ENCODE data around the gene BACH1. TPM values are rescaled to one million over a fixed set of nuclear protein-coding genes. Genes with fewer than 3 reads are reported as not detected.

The BACH1 gene
- total and polyA plus RNA-seq, 7 donors, result 9.8 to 115 (median 48.3) TPM

DNA sequence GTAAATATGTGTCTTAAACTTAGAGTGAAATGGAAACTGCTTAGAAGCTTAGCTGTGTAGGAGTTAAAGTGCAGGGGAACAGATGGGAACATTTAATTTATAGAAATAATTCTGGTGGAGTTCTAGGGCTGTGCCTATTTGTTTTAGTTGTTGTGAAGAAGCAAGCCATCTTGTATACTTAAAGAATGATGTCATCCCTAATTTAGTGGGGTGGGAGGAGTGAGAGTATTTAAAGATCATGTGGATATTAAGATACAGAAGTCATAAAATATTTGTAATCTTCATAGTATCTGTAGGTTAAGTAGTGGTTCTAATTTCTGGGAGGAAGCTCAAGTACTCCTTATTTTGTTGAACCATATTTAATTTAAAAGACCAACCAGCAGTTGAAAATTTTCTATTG, 41.5 kb downstream of the BACH1 start:
- Histone ChIP-seq H3K27ac (peak overlapping the region; percentile 75), H3K4me3 (peak overlapping the region; percentile 17), H3K9me3 (no peaks in the 10 kb centered on the region), H3K27me3 (ENCODE audit: insufficient read depth in 3 of 3, low read length in 2 of 3) (no peaks in the 10 kb centered on the region), H3K36me3 (ENCODE audit: insufficient read depth in 1 of 2, low read depth in 1 of 2) (peaks cover 0 to 15% of the 10 kb centered on the region in 2 donors), H3K4me1 (peaks cover 66% of the 10 kb centered on the region)
- TF ChIP-seq, protein P1, sequence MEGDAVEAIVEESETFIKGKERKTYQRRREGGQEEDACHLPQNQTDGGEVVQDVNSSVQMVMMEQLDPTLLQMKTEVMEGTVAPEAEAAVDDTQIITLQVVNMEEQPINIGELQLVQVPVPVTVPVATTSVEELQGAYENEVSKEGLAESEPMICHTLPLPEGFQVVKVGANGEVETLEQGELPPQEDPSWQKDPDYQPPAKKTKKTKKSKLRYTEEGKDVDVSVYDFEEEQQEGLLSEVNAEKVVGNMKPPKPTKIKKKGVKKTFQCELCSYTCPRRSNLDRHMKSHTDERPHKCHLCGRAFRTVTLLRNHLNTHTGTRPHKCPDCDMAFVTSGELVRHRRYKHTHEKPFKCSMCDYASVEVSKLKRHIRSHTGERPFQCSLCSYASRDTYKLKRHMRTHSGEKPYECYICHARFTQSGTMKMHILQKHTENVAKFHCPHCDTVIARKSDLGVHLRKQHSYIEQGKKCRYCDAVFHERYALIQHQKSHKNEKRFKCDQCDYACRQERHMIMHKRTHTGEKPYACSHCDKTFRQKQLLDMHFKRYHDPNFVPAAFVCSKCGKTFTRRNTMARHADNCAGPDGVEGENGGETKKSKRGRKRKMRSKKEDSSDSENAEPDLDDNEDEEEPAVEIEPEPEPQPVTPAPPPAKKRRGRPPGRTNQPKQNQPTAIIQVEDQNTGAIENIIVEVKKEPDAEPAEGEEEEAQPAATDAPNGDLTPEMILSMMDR (IDR thresholded peaks at IDR 0.05), result no peak
- DNase-seq (no peak), ATAC-seq (no peak)
- intact Hi-C loops (cut with DNase I), result no loop called here

DNA sequence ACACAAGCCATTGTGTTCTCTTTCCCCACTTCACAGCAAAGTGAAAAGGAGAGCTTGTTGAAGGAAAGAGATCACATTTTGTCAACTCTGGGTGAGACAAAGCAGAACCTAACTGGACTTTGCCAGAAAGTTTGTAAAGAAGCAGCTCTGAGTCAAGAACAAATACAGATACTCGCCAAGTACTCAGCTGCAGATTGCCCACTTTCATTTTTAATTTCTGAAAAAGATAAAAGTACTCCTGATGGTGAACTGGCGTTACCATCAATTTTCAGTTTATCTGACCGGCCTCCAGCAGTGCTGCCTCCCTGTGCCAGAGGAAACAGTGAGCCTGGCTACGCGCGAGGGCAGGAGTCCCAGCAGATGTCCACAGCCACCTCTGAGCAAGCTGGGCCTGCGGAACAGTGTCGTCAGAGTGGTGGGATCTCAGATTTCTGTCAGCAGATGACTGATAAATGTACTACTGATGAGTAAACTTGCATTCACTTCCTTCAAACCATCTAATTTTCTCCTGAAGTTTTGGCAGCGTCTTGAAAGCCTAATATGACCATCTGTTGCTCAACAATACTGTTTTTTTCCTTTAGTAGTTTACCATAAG, 43.7 kb downstream of the BACH1 start:
- TF ChIP-seq, protein P1 (IDR thresholded peaks at IDR 0.05), result no peak
- peaks cover 55% of the 10 kb centered on the region for H3K4me1 ChIP-seq
- H3K27me3 ChIP-seq (ENCODE audit: insufficient read depth in 3 of 3, low read length in 2 of 3), result no peaks in the 10 kb centered on the region
- ATAC-seq (peak; percentile 96 to 97 (median 97)), DNase-seq (peak; percentile 84 to 94)
- 6 to 21% (median 16%) methylated on average over 9 of the region's 9 CpGs for WGBS, 3 donors
- H3K36me3 ChIP-seq (ENCODE audit: insufficient read depth in 1 of 2, low read depth in 1 of 2), result peaks cover 0 to 15% of the 10 kb centered on the region in 2 donors
- intact Hi-C loops (cut with DNase I), result no loop called here
- peak overlapping the region; percentile 75 for H3K27ac ChIP-seq
- no peaks in the 10 kb centered on the region for H3K9me3 ChIP-seq
- peak overlapping the region; percentile 13 for H3K4me3 ChIP-seq

DNA sequence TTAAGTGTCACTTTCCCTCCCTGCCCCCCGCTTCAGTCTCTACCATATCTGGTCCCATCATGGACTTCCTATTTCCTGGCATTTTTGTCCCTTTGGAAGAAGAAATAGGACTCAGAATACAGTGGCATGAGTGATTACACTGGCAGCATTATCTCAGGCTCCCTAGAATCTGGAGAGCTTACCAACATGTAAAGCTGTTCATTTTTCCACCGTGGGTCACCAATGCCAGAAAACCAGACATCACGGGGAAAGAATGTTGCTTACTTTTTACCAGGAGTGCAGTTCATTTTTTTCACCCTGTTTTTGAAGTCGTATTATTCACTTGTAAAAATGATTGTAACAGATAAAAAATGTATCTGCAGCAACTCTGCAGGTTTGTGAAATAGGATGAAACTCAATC, 44.8 kb downstream of the BACH1 start:
- H3K4me1 ChIP-seq, result peaks cover 62% of the 10 kb centered on the region
- no peak overlapping the region for H3K4me3 ChIP-seq
- ATAC-seq (peak in 1 of 4 donors; percentile 4), DNase-seq (no peak)
- H3K9me3 ChIP-seq, result no peaks in the 10 kb centered on the region
- no peaks in the 10 kb centered on the region for H3K27me3 ChIP-seq (ENCODE audit: insufficient read depth in 3 of 3, low read length in 2 of 3)
- peaks cover 0 to 15% of the 10 kb centered on the region in 2 donors for H3K36me3 ChIP-seq (ENCODE audit: insufficient read depth in 1 of 2, low read depth in 1 of 2)
- peak overlapping the region; percentile 75 for H3K27ac ChIP-seq
- TF ChIP-seq, protein P1 (IDR thresholded peaks at IDR 0.05), result no peak
- intact Hi-C loops (cut with DNase I), result no loop called here
- WGBS, 3 donors, result 59 to 73% (median 61%) methylated on average over 4 of the region's 4 CpGs

DNA sequence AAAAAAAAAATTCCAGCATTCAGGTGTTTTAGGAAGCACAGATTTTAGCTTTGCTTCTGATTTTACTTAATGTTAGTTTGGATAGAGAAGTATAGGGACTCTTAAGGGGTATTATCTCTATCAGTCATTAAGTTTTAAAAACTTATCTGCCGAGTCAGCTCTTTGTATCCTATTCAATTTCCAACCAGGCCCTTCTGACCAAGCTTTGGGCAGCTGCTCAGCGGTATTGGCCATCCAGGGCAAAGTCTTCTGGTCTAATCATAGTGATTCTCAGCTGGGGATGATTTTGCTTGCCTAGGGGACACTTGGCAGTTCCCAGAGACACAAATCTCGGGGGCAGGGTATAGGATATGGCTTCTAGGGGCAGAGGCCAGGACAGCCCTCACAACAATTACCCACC, 47.6 kb downstream of the BACH1 start:
- intact Hi-C loops (cut with DNase I), result loop anchor here in 1 of 2 donors (5.0 kb wide), 1 partner anchor 49 kb away; the partner anchor contains the start of gene BACH1
- Histone ChIP-seq H3K4me1 (peaks cover 36% of the 10 kb centered on the region), H3K9me3 (no peaks in the 10 kb centered on the region), H3K27ac (no peak overlapping the region), H3K36me3 (ENCODE audit: insufficient read depth in 1 of 2, low read depth in 1 of 2) (peaks cover 0 to 16% of the 10 kb centered on the region in 2 donors), H3K27me3 (ENCODE audit: insufficient read depth in 3 of 3, low read length in 2 of 3) (no peaks in the 10 kb centered on the region), H3K4me3 (no peak overlapping the region)
- DNase-seq (no peak), ATAC-seq (no peak)
- WGBS, 3 donors, result 94 to 97% (median 95%) methylated on average over 3 of the region's 3 CpGs
- TF ChIP-seq, protein P1 (IDR thresholded peaks at IDR 0.05), result no peak

DNA sequence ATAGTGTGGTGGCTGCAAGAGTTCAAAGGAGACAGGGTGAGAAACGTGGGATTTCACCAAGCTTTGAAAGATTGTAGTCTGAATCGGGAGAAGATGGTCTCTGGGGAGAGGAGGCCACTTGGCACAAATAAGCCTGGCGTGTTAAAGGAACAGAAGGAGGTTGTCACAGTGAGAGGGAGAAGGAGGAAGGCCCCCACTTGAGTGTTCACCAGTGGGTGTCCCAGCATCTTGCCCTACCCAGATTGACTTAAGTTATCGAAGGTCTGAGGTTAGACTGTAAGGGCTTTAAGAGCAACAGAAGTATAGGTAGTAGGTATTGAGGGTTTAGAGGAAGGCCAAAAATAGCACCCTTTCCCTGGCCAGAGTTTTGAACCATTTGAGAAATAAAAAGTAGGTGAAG, 48.0 kb downstream of the BACH1 start:
- TF ChIP-seq, protein P1 (IDR thresholded peaks at IDR 0.05), result no peak
- 84% methylated on average over 4 of the region's 4 CpGs for WGBS, 3 donors
- peaks cover 0 to 20% of the 10 kb centered on the region in 2 donors for H3K36me3 ChIP-seq (ENCODE audit: insufficient read depth in 1 of 2, low read depth in 1 of 2)
- H3K27me3 ChIP-seq (ENCODE audit: insufficient read depth in 3 of 3, low read length in 2 of 3), result no peaks in the 10 kb centered on the region
- H3K9me3 ChIP-seq, result no peaks in the 10 kb centered on the region
- peaks cover 31% of the 10 kb centered on the region for H3K4me1 ChIP-seq
- DNase-seq, result no peak
- H3K4me3 ChIP-seq, result no peak overlapping the region
- intact Hi-C loops (cut with DNase I), result loop anchor here in 1 of 2 donors (5.0 kb wide), 1 partner anchor 49 kb away; the partner anchor contains the start of gene BACH1
- H3K27ac ChIP-seq, result no peak overlapping the region
- no peak for ATAC-seq
